Breast epithelium (tissue), 4 donors: ENCODE measurements around the gene SKP2. TPM values are rescaled to one million over a fixed set of nuclear protein-coding genes. Genes with fewer than 3 reads are reported as not detected.

Experiments used
- DNase-seq, 2 donors: peaks; one replicate each; pipeline ENCODE4 v3.0.0-alpha.2; 2019; ENCODE audit warnings: low spot score in 2 of 2
- H3K27ac ChIP-seq, 2 donors: fragments of 200-600 bp; sonication (generic) in 1 of 2; one replicate each; pipeline ENCODE4 v1.5.1; 2016 to 2019; ENCODE audit warnings: mild to moderate bottlenecking in 1 of 2
- H3K27me3 ChIP-seq, 2 donors: fragments of 200-600 bp; sonication (generic) in 1 of 2; one replicate each; pipeline versions ENCODE4 v1.5.1 to v1.6.0; 2017 to 2019; ENCODE audit warnings: control low read depth in 1 of 2, mild to moderate bottlenecking in 1 of 2
- H3K36me3 ChIP-seq: fragments of 200-600 bp; one replicate; pipeline ENCODE4 v1.5.1; 2019
- H3K4me1 ChIP-seq, 2 donors: fragments of 200-600 bp; sonication (generic); one replicate each; pipeline ENCODE4 v1.5.1; 2016 to 2019; ENCODE audit warnings: control low read depth in 1 of 2
- H3K4me3 ChIP-seq, 3 donors: fragments of 200-600 bp; sonication (generic); 1 replicate in 2 of 3; 2 replicates in 1 of 3; pipeline ENCODE4 v1.5.1; 2016 to 2019; ENCODE audit warnings: mild to moderate bottlenecking in 3 of 3, moderate library complexity in 2 of 3
- H3K9me3 ChIP-seq, 2 donors: fragments of 200-600 bp; sonication (generic) in 1 of 2; one replicate each; pipeline ENCODE4 v1.5.1; 2016 to 2019; ENCODE audit warnings: control low read depth in 1 of 2
- CTCF ChIP-seq, 3 donors: fragments of 450-650 bp; IDR thresholded peaks; one replicate each; pipeline ENCODE4 v1.5.1; 2016 to 2017; ENCODE audit warnings: antibody characterized with exemption in 3 of 3, mild to moderate bottlenecking in 3 of 3, moderate library complexity in 3 of 3
- POLR2A ChIP-seq: fragments of 450-650 bp; IDR thresholded peaks from one replicate; pipeline ENCODE4 v1.6.1; 2016; ENCODE audit warnings: antibody characterized with exemption, mild to moderate bottlenecking, moderate library complexity
- POLR2AphosphoS5 ChIP-seq, 3 donors: sonication (generic); formaldehyde crosslinking; IDR thresholded peaks; one replicate each; pipeline ENCODE4 v1.6.1; 2017; ENCODE audit warnings: antibody characterized with exemption in 3 of 3
- intact Hi-C: fragments of 100-400 bp; cut with DNase I; formaldehyde crosslinking; loops from one replicate; pipeline ENCODE4 v1.15.1; 2023; ENCODE audit warnings: low total_unique reads
- total RNA-seq, 3 donors: library from RNA; depleted of rRNA; stranded (reverse); fragments of >200 nt; gene quantifications; one replicate each; pipeline ENCODE4 v1.1.0, GENCODE V29; 2016

Gene SKP2
- total RNA-seq, 3 donors from 2014 or later, result 9.1 to 11.1 (median 9.2) TPM

GRCh38 chr5:36162810-36163486, 11.0 kb downstream of the SKP2 start:
- Histone ChIP-seq H3K4me3 (no peak overlapping the region), H3K27me3 (no peaks in the 10 kb centered on the region), H3K4me1 (no peaks in the 10 kb centered on the region), H3K9me3 (no peaks in the 10 kb centered on the region), H3K36me3 (no peaks in the 10 kb centered on the region), H3K27ac (no peak overlapping the region)
- DNase-seq, result no peak
- no peak for TF ChIP-seq POLR2A
- no peak for TF ChIP-seq POLR2AphosphoS5 (IDR thresholded peaks at IDR 0.05)
- TF ChIP-seq CTCF (IDR thresholded peaks at IDR 0.05), result no peak
- intact Hi-C loops, result no loop called here

- DNase-seq, result no peak
- H3K4me3 ChIP-seq, result no peak overlapping the region
- no peaks in the 10 kb centered on the region for H3K27me3 ChIP-seq
- no peaks in the 10 kb centered on the region for H3K36me3 ChIP-seq
- H3K4me1 ChIP-seq, result no peaks in the 10 kb centered on the region
- H3K27ac ChIP-seq, result no peak overlapping the region
- intact Hi-C loops, result no loop called here
- H3K9me3 ChIP-seq, result no peaks in the 10 kb centered on the region
- TF ChIP-seq POLR2A (no peak), CTCF (IDR thresholded peaks at IDR 0.05) (no peak), POLR2AphosphoS5 (IDR thresholded peaks at IDR 0.05) (no peak)
Observed at GRCh38 chr5:36164461-36164860, 12.6 kb downstream of the SKP2 start.

- intact Hi-C loops, result no loop called here
- H3K27me3 ChIP-seq, result no peaks in the 10 kb centered on the region
- H3K36me3 ChIP-seq, result no peaks in the 10 kb centered on the region
- H3K9me3 ChIP-seq, result no peaks in the 10 kb centered on the region
- no peak for DNase-seq
- TF ChIP-seq CTCF (IDR thresholded peaks at IDR 0.05), result no peak
- TF ChIP-seq POLR2A, result no peak
- no peak for TF ChIP-seq POLR2AphosphoS5 (IDR thresholded peaks at IDR 0.05)
- no peaks in the 10 kb centered on the region for H3K4me1 ChIP-seq
- H3K4me3 ChIP-seq, result no peak overlapping the region
- no peak overlapping the region for H3K27ac ChIP-seq
Observed at GRCh38 chr5:36168737-36169136, 16.8 kb downstream of the SKP2 start.

- Histone ChIP-seq H3K27me3 (no peaks in the 10 kb centered on the region), H3K36me3 (no peaks in the 10 kb centered on the region), H3K4me1 (no peaks in the 10 kb centered on the region), H3K4me3 (no peak overlapping the region), H3K27ac (no peak overlapping the region), H3K9me3 (no peaks in the 10 kb centered on the region)
- no peak for DNase-seq
- intact Hi-C loops, result loop anchor here (10.0 kb wide), 1 partner anchor 796 kb away; no protein-coding TSS in a partner anchor
- TF ChIP-seq CTCF (IDR thresholded peaks at IDR 0.05) (no peak), POLR2A (no peak), POLR2AphosphoS5 (IDR thresholded peaks at IDR 0.05) (no peak)
Observed at GRCh38 chr5:36170832-36171424, 19.0 kb downstream of the SKP2 start.

- no peaks in the 10 kb centered on the region for H3K27me3 ChIP-seq
- H3K36me3 ChIP-seq, result no peaks in the 10 kb centered on the region
- intact Hi-C loops, result loop anchor here (10.0 kb wide), 1 partner anchor 798 kb away; no protein-coding TSS in a partner anchor
- no peaks in the 10 kb centered on the region for H3K4me1 ChIP-seq
- H3K9me3 ChIP-seq, result no peaks in the 10 kb centered on the region
- H3K4me3 ChIP-seq, result no peak overlapping the region
- no peak for DNase-seq
- TF ChIP-seq CTCF (IDR thresholded peaks at IDR 0.05) (no peak), POLR2A (no peak), POLR2AphosphoS5 (IDR thresholded peaks at IDR 0.05) (no peak)
- H3K27ac ChIP-seq, result no peak overlapping the region
Observed at GRCh38 chr5:36172599-36172998, 20.7 kb downstream of the SKP2 start.
